DOHH2 (cell line): ENCODE data around the gene PTGDS.

Experiments used
- CTCF ChIP-seq: fragments of 200-600 bp; sonication (generic); IDR thresholded peaks from one replicate; pipeline ENCODE4 v1.5.1; 2014; ENCODE audit warnings: antibody characterized with exemption, mild to moderate bottlenecking, low read depth, low read length; ENCODE audit not compliant: poor library complexity, severe bottlenecking
- EZH2phosphoT487 ChIP-seq: fragments of 200-600 bp; sonication (generic); IDR thresholded peaks from 2 replicates; pipeline ENCODE4 v1.6.1; 2017; ENCODE audit warnings: borderline replicate concordance, mild to moderate bottlenecking, antibody characterized with exemption, low read length, moderate library complexity, mixed read lengths

- TF ChIP-seq CTCF = no peak
- no peak for TF ChIP-seq EZH2phosphoT487
Measured at GRCh38 chr9:136945333-136946227, 31.7 kb upstream of the PTGDS start.
